Glutamatergic neuron (in vitro differentiated cells): ENCODE results near the gene GMDS. TPM values are rescaled to one million over a fixed set of nuclear protein-coding genes. Genes with fewer than 3 reads are reported as not detected.

Experiments used
- DNase-seq: peaks from one replicate; pipeline ENCODE4 v3.0.0; 2022
- H3K27ac Mint-ChIP-seq: one replicate; pipeline ENCODE4 v1.8.0; 2020; ENCODE audit warnings: mild to moderate bottlenecking, mixed read lengths, inconsistent platforms; ENCODE audit not compliant: unreplicated experiment
- H3K27me3 Mint-ChIP-seq: one replicate; pipeline ENCODE4 v1.8.0; 2020; ENCODE audit warnings: mild to moderate bottlenecking, moderate library complexity, mixed read lengths, inconsistent platforms; ENCODE audit not compliant: unreplicated experiment
- H3K36me3 Mint-ChIP-seq: one replicate; pipeline ENCODE4 v1.8.0; 2020; ENCODE audit warnings: mild to moderate bottlenecking, mixed read lengths, inconsistent platforms; ENCODE audit not compliant: unreplicated experiment
- H3K4me1 Mint-ChIP-seq: one replicate; pipeline ENCODE4 v1.8.0; 2020; ENCODE audit warnings: mild to moderate bottlenecking, low read depth, mixed read lengths, inconsistent platforms; ENCODE audit not compliant: unreplicated experiment
- H3K4me3 Mint-ChIP-seq: one replicate; pipeline ENCODE4 v1.8.0; 2020; ENCODE audit warnings: mild to moderate bottlenecking, mixed read lengths, inconsistent platforms; ENCODE audit not compliant: unreplicated experiment
- H3K9me3 Mint-ChIP-seq: one replicate; pipeline ENCODE4 v1.8.0; 2020; ENCODE audit warnings: mild to moderate bottlenecking, moderate library complexity, mixed read lengths, inconsistent platforms; ENCODE audit not compliant: unreplicated experiment
- total RNA-seq: library from RNA; stranded (reverse); fragmentation: NEBNext Ultra II Directional; extraction: Animal tissue kit (Norgen Biotek cat#: 25700); gene quantifications from one replicate; pipeline ENCODE4 v1.2.1, GENCODE V29; 2021; ENCODE audit not compliant: unreplicated experiment
- TF ChIP-seq, protein P1 (sequence below): fragments of 200-600 bp; sonication (generic); IDR thresholded peaks from one replicate; pipeline ENCODE4 v1.5.0; 2021; ENCODE audit not compliant: partially characterized antibody, unreplicated experiment

GMDS gene
- total RNA-seq, 1 donor from 2014 or later = 8.9 TPM

DNA sequence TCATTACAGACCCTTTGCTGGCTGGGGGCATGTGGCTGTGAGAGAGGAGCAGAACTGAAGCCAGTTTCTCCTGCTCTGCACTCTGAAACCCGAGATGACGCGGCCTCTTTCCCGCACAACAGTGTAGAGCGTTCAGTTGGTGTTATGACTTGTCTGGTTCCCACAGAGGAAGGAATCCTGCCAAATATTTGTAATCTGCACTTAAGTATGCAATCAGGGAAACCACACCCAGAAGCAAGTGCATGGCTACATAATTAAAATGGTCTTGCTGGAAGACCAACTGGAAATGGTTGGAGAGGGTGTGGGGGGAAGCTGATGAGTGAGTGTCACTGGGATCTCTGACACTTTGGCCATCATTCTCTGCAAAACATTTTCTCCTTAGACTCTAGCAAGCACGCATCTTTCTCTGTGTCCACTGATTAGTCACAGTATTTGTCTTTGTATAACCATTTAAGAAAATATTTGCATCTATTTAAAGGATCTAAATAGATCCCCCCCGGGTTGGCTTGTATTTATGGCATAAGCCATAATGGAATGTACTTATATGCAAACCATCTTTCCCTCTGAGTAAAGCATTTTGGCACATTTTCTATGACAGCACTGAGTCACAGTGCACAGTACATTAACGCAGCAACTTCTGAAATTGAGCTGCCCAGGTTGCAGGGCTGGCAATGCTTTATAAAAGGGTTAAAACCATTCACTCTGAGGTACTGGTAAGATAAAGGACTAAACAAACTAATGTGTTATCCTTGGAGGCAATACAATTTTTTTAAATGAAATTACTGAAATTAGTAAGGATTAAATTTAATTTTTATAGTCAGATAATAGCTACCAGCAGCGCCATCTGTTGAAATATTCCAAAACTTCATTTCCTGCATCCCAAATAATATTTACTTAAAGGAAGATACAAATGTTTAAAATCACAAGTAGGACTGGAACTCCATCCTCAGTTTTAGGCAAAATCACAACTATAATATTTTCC, 559.0 kb downstream of the GMDS start:
- no peaks in the 10 kb centered on the region for H3K36me3 Mint-ChIP-seq
- TF ChIP-seq, protein P1, sequence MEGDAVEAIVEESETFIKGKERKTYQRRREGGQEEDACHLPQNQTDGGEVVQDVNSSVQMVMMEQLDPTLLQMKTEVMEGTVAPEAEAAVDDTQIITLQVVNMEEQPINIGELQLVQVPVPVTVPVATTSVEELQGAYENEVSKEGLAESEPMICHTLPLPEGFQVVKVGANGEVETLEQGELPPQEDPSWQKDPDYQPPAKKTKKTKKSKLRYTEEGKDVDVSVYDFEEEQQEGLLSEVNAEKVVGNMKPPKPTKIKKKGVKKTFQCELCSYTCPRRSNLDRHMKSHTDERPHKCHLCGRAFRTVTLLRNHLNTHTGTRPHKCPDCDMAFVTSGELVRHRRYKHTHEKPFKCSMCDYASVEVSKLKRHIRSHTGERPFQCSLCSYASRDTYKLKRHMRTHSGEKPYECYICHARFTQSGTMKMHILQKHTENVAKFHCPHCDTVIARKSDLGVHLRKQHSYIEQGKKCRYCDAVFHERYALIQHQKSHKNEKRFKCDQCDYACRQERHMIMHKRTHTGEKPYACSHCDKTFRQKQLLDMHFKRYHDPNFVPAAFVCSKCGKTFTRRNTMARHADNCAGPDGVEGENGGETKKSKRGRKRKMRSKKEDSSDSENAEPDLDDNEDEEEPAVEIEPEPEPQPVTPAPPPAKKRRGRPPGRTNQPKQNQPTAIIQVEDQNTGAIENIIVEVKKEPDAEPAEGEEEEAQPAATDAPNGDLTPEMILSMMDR = no peak
- H3K4me1 Mint-ChIP-seq = peaks cover 8% of the 10 kb centered on the region
- H3K4me3 Mint-ChIP-seq = no peak overlapping the region
- peaks cover 1% of the 10 kb centered on the region for H3K9me3 Mint-ChIP-seq
- DNase-seq = no peak
- H3K27me3 Mint-ChIP-seq = no peaks in the 10 kb centered on the region
- H3K27ac Mint-ChIP-seq = no peak overlapping the region

DNA sequence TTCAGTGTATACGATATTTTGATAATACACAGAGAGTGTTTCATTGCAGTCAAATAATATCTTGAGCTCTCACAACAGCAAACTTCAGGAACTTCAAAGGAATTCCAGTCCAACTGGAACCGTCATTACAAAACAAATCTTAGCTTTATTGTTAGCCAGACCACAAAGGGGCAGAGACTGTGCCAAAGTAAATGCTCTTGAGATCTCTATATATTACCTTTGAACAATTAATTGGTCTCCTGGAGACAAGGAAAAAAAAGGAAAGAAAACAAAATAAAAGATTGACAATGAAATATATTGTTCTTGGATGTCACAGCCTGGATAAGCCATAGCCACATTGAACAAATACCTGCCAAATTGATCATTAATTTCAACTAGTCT, 565.7 kb downstream of the GMDS start:
- peaks cover 1% of the 10 kb centered on the region for H3K9me3 Mint-ChIP-seq
- H3K27me3 Mint-ChIP-seq = no peaks in the 10 kb centered on the region
- TF ChIP-seq, protein P1 = no peak
- no peaks in the 10 kb centered on the region for H3K36me3 Mint-ChIP-seq
- DNase-seq = no peak
- H3K4me3 Mint-ChIP-seq = no peak overlapping the region
- peaks cover 13% of the 10 kb centered on the region for H3K4me1 Mint-ChIP-seq
- no peak overlapping the region for H3K27ac Mint-ChIP-seq

DNA sequence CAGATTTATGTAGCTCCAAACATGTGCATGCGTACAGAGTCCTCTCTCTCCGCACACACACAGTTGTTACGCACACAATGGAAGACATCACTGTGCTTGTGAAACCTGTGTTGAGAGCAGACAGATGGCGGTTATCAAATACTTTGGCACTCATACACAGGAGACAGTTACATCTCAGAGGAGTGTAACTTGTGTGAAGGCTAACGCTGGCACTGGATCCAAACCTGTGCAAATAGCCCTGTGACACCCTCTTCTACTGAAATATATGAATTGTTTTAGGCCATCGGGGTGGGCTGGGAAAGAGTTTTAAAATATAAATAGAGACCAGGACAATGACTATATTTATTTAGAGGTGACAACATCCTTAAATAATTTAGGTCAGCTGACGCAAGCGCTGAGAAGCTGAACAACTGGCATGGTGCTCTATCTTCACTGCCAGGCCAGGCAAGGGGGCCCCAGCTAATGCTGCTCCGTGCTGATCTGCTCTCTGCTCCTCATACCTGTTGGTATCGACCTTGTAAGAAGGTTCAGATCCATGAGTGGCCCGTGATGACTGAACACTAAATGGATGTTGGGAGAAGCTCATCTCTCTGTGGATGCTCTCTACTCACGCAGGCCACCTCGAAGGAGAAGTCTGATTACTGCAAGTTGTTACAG, 566.2 kb downstream of the GMDS start:
- TF ChIP-seq, protein P1 = no peak
- H3K9me3 Mint-ChIP-seq = peaks cover 1% of the 10 kb centered on the region
- H3K4me1 Mint-ChIP-seq = peaks cover 13% of the 10 kb centered on the region
- no peaks in the 10 kb centered on the region for H3K27me3 Mint-ChIP-seq
- H3K27ac Mint-ChIP-seq = peak overlapping the region; percentile 76
- DNase-seq = no peak
- H3K36me3 Mint-ChIP-seq = no peaks in the 10 kb centered on the region
- no peak overlapping the region for H3K4me3 Mint-ChIP-seq

DNA sequence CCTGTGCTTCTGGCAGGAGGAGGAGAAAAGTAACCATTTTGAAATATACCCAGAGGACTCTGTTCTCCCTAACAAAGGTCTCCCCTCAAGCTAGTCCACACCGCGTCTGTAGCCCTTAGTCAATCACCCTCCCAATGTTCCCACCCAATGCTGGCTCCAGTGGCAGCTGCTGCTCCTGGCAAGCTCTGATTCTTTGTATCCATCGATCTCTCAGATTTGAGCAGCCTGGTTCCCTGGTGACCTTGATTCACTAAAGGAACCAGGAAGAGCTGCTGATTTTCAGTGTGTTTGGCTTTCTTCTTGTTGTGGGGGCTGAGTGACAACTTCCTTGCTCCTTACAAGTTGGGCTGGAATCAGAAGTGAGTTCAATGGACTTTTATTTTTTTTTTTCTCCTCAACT, 567.2 kb downstream of the GMDS start:
- DNase-seq = peak; percentile 64
- Mint-ChIP-seq H3K4me1 (peaks cover 13% of the 10 kb centered on the region), H3K4me3 (peak overlapping the region; percentile 39), H3K27ac (peak overlapping the region; percentile 76), H3K36me3 (no peaks in the 10 kb centered on the region), H3K27me3 (no peaks in the 10 kb centered on the region), H3K9me3 (peaks cover 1% of the 10 kb centered on the region)
- TF ChIP-seq, protein P1 = no peak

DNA sequence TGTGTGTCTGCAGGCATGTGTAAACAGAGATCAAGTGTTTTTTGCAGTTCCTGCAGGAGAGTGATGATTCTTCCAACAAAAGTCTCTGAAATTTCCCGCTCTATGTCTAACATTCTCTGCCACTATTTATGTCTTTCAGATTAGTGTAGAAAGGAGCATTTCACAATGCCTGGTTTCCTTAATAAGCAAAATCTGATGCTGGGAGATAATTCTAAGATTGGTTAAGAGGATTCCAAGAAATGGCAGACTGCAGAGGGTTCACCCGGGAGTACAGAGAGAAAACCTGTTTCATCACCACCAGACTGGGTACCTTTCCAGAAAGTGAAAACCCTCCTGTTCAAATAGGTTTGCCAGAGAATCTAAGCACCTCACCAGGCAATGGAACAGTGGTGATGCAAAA, 573.0 kb downstream of the GMDS start:
- no peaks in the 10 kb centered on the region for H3K36me3 Mint-ChIP-seq
- H3K4me3 Mint-ChIP-seq = no peak overlapping the region
- peaks cover 1% of the 10 kb centered on the region for H3K9me3 Mint-ChIP-seq
- no peaks in the 10 kb centered on the region for H3K27me3 Mint-ChIP-seq
- no peak for DNase-seq
- no peak overlapping the region for H3K27ac Mint-ChIP-seq
- TF ChIP-seq, protein P1 = no peak
- peaks cover 1% of the 10 kb centered on the region for H3K4me1 Mint-ChIP-seq
